Activated CD4-positive, alpha-beta T cell treated with anti-CD3 and anti-CD28 coated beads, Interleukin-2, amount 10 ng/mL, durations not matched to agents 24 days and 14 days (primary cell): ENCODE data around the gene TMEM106C. TPM values are rescaled to one million over a fixed set of nuclear protein-coding genes. Genes with fewer than 3 reads are reported as not detected.
A peak's percentile ranks its signal among the peaks of the same experiment; 100 is the strongest.

Source experiments
- DNase-seq: peaks from one replicate; pipeline ENCODE4 v3.0.0; 2022
- H3K27ac Mint-ChIP-seq: one replicate; pipeline ENCODE4 v1.8.0; 2022; ENCODE audit warnings: mild to moderate bottlenecking, mixed read lengths
- H3K27me3 Mint-ChIP-seq: one replicate; pipeline ENCODE4 v1.8.0; 2022; ENCODE audit warnings: mixed read lengths
- H3K36me3 Mint-ChIP-seq: one replicate; pipeline ENCODE4 v1.8.0; 2022; ENCODE audit warnings: low read depth, mild to moderate bottlenecking, mixed read lengths
- H3K4me1 Mint-ChIP-seq: one replicate; pipeline ENCODE4 v1.8.0; 2021; ENCODE audit warnings: mixed read lengths
- H3K4me3 Mint-ChIP-seq: one replicate; pipeline ENCODE4 v1.8.0; 2022; ENCODE audit warnings: mild to moderate bottlenecking, moderate library complexity, mixed read lengths
- H3K9me3 Mint-ChIP-seq: one replicate; pipeline ENCODE4 v1.8.0; 2021; ENCODE audit warnings: mixed read lengths
- intact Hi-C: fragments of 100-400 bp; cut with micrococcal nuclease; formaldehyde crosslinking; loops from one replicate; pipeline ENCODE4 v1.15.1; 2023
- total RNA-seq: library from RNA; stranded (reverse); gene quantifications from 2 replicates; pipeline ENCODE4 v1.2.3, GENCODE V29; 2022

Gene TMEM106C
- total RNA-seq, 1 donor from 2014 or later, result 155 TPM

DNA sequence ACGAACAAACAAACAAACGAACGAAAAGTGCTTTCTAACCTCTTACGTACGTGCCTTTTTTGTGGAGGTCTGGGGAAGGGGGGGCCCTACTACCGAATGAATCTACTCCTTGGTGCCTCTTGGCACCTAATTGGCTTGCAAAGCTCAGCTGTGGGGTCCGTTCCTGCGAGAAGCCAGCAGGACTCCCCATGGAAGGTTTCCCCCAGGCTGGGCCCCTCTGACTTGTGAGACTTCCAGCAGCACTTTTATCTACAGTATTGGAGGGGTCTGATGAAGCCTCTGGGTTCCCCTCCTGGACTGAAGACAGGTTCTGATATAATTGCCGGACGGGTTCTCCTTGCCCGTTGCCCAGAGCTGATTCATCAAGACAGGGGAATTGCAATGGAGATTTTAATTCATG lies 1.2 kb upstream of the TMEM106C start:
- H3K27me3 Mint-ChIP-seq, result peaks cover 29% of the 10 kb centered on the region
- no peak overlapping the region for H3K27ac Mint-ChIP-seq
- H3K36me3 Mint-ChIP-seq, result peaks cover 31% of the 10 kb centered on the region
- H3K9me3 Mint-ChIP-seq, result peaks cover 7% of the 10 kb centered on the region
- peaks cover 33% of the 10 kb centered on the region for H3K4me1 Mint-ChIP-seq
- H3K4me3 Mint-ChIP-seq, result no peak overlapping the region
- intact Hi-C loops, result loop anchor here (2.0 to 10.0 kb wide), 4 partner anchors 101 to 247 kb away; partner anchors contain the start of gene ASB8
- DNase-seq, result no peak

DNA sequence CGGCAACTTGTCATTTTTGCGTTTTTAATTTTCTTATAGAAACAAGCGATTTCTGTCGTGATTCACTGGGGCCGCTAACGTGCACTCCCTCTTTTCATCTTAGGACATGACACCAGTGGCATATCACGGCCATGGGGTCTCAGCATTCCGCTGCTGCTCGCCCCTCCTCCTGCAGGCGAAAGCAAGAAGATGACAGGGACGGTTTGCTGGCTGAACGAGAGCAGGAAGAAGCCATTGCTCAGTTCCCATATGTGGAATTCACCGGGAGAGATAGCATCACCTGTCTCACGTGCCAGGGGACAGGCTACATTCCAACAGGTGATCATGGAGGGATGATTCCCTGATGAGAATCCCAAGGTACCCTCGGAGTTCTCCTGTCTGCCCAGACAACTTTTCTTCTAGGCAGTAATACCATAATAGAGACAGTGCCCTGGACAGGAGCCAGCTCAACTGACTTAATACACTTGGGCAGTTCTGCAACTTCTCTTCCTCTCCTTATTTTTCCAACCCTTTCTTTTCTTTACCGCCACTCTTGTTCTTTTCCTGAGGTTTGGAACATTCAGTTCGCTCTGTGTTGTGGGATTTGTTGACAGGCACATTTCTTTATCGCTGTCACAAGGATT lies 821 bp downstream of the TMEM106C start:
- Mint-ChIP-seq H3K36me3 (peaks cover 40% of the 10 kb centered on the region), H3K27me3 (peaks cover 29% of the 10 kb centered on the region), H3K4me1 (peaks cover 33% of the 10 kb centered on the region), H3K9me3 (peaks cover 7% of the 10 kb centered on the region), H3K27ac (peak overlapping the region; percentile 78), H3K4me3 (peak overlapping the region; percentile 100)
- DNase-seq, result peak; percentile 71
- intact Hi-C loops, result loop anchor here (5.0 to 10.0 kb wide), 3 partner anchors 193 to 249 kb away; partner anchors contain the start of gene ASB8

DNA sequence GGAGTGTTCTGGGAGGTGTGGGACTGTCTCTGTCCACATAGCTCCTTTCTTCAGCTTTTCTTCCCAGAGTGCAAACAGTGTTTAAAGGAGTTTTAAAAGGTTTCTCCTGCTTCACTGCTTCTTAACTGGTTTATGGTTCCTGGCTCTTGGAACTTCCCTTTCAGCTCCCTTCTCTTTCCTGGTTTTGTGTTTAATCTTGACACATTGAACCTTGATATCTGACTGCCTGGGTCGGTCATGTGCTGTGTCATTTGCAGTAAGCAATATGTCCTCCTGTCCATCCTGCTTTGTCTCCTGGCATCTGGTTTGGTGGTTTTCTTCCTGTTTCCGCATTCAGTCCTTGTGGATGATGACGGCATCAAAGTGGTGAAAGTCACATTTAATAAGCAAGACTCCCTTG lies 2.2 kb downstream of the TMEM106C start:
- peak overlapping the region; percentile 57 for H3K4me3 Mint-ChIP-seq
- peaks cover 42% of the 10 kb centered on the region for H3K36me3 Mint-ChIP-seq
- no peak overlapping the region for H3K27ac Mint-ChIP-seq
- intact Hi-C loops, result loop anchor here (10.0 kb wide), 1 partner anchor 251 kb away; no protein-coding TSS in a partner anchor
- H3K4me1 Mint-ChIP-seq, result peaks cover 33% of the 10 kb centered on the region
- no peak for DNase-seq
- H3K27me3 Mint-ChIP-seq, result peaks cover 17% of the 10 kb centered on the region
- H3K9me3 Mint-ChIP-seq, result no peaks in the 10 kb centered on the region

DNA sequence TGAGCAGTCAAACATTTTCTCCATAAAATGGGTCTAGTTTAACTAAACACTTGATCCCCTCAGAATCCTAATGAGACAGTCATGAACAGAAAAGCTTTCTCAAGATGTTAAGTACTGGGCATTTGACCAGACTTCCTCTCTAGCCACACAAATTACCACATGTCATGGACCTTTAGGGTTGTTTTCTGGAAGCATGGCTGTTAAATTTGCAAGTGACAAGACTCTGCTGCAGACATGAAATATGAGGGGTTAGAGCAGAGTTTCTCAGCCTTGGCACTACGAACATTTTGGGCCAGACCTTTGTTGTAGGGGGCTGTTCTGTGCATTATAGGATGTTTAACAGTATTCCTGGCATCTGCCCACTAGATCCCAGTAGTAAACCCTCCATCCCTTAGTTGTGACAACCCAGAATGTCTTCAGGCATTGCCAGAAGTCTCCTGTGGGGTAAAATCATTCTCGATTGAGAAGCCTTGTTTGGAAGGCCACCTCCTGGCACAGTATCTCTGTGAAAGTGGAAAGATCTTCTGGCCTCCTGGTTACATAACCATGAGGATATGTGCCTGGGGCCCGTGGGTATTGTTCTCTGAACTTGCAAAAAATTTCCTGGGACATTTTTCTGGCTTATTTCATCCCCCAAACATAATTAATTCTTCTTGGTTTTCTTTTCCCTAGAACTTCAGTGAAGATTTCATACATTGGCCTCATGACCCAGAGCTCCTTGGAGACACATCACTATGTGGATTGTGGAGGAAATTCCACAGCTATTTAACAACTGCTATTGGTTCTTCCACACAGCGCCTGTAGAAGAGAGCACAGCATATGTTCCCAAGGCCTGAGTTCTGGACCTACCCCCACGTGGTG lies 4.3 kb downstream of the TMEM106C start:
- intact Hi-C loops, result loop anchor here (10.0 kb wide), 1 partner anchor 253 kb away; no protein-coding TSS in a partner anchor
- Mint-ChIP-seq H3K9me3 (no peaks in the 10 kb centered on the region), H3K36me3 (peaks cover 42% of the 10 kb centered on the region), H3K27ac (no peak overlapping the region), H3K4me3 (no peak overlapping the region), H3K4me1 (peaks cover 33% of the 10 kb centered on the region), H3K27me3 (peaks cover 2% of the 10 kb centered on the region)
- no peak for DNase-seq

DNA sequence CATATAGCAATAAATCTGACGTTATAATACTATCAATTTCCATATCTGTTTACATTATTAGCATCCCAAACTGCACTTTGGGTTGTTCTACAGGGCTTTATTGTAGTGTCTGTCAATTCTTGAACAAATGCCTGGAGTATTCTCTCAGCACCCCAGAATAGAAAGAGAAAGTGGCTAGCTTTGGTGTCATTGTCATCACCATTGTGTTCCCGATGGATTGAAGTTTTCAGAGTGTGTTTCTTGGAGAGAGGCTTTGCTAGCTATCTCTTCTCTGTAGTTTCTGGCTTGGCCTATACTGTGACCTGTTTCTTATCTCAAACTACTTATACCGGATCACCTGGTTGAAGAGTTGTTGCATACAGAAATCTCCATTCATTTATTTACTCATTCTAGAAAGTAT lies 6.4 kb downstream of the TMEM106C start:
- Mint-ChIP-seq H3K36me3 (peaks cover 34% of the 10 kb centered on the region), H3K9me3 (no peaks in the 10 kb centered on the region), H3K4me1 (peaks cover 16% of the 10 kb centered on the region), H3K4me3 (no peak overlapping the region), H3K27me3 (no peaks in the 10 kb centered on the region), H3K27ac (no peak overlapping the region)
- no peak for DNase-seq
- intact Hi-C loops, result loop anchor here (10.0 kb wide), 1 partner anchor 255 kb away; no protein-coding TSS in a partner anchor

DNA sequence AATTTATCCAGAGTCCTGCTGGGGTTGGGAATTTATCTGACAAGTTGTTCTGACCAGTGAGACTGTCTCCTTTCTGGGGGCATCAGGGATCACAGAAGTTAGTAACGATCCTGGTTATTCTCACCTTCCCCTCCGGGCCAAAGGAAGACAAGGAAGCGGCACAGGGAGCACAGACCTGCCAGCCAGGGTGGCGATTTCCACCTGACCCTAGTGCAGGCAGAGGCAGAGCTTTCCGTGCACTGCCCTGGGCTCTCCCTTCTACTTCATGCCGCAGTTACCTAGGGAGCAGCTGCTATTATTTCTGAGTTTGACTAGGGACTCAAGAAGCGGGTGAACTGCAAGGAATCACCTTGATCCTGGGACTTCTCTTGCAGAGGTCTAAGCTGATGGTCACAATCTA lies 7.4 kb downstream of the TMEM106C start:
- H3K4me3 Mint-ChIP-seq, result no peak overlapping the region
- H3K4me1 Mint-ChIP-seq, result peaks cover 6% of the 10 kb centered on the region
- H3K36me3 Mint-ChIP-seq, result peaks cover 25% of the 10 kb centered on the region
- no peaks in the 10 kb centered on the region for H3K9me3 Mint-ChIP-seq
- no peaks in the 10 kb centered on the region for H3K27me3 Mint-ChIP-seq
- intact Hi-C loops, result no loop called here
- H3K27ac Mint-ChIP-seq, result no peak overlapping the region
- DNase-seq, result no peak

DNA sequence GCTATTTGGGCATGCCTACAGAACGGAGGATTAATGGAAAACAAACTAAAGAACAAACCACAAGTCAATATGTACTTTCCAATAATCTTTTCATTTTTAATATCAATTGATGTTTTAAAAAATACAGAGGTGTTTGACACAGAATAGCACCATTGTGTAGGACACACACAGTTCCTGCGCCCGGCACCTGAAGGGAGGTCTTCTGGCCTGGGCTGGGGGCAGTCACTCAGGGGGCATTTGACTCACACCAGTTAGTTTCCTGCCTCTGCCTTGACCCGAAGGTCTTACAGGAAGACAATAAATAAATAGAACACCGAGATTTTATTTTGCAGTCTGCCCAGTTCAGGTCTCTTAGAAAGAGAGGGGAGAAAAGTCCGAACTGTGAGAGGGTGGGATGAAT lies 9.5 kb downstream of the TMEM106C start:
- no peak for DNase-seq
- peaks cover 3% of the 10 kb centered on the region for H3K4me1 Mint-ChIP-seq
- intact Hi-C loops, result no loop called here
- H3K27ac Mint-ChIP-seq, result no peak overlapping the region
- H3K9me3 Mint-ChIP-seq, result no peaks in the 10 kb centered on the region
- H3K4me3 Mint-ChIP-seq, result no peak overlapping the region
- H3K27me3 Mint-ChIP-seq, result peaks cover 3% of the 10 kb centered on the region
- peaks cover 10% of the 10 kb centered on the region for H3K36me3 Mint-ChIP-seq

DNA sequence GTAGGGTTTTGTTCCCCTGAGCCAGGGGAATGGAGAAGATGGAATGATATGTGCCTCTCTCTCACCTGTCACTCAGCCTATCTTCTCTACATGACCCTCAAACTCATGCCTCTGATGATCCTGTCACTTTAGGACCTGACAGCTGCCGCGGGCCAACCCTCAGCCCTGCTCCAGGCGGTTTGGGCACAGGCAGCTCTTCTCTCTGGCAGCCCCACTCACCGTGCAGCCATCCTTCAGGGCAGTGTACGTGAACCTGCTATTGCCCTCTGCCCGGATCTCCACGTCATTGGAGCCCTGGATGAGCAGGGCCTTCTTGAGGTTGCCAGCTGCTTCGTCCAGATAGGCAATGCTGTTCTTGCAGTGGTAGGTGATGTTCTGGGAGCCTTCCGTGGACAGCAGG lies 10.5 kb downstream of the TMEM106C start:
- DNase-seq, result no peak
- Mint-ChIP-seq H3K4me1 (peaks cover 3% of the 10 kb centered on the region), H3K27ac (no peak overlapping the region), H3K4me3 (no peak overlapping the region), H3K9me3 (no peaks in the 10 kb centered on the region), H3K36me3 (peaks cover 5% of the 10 kb centered on the region), H3K27me3 (peaks cover 4% of the 10 kb centered on the region)
- intact Hi-C loops, result no loop called here

DNA sequence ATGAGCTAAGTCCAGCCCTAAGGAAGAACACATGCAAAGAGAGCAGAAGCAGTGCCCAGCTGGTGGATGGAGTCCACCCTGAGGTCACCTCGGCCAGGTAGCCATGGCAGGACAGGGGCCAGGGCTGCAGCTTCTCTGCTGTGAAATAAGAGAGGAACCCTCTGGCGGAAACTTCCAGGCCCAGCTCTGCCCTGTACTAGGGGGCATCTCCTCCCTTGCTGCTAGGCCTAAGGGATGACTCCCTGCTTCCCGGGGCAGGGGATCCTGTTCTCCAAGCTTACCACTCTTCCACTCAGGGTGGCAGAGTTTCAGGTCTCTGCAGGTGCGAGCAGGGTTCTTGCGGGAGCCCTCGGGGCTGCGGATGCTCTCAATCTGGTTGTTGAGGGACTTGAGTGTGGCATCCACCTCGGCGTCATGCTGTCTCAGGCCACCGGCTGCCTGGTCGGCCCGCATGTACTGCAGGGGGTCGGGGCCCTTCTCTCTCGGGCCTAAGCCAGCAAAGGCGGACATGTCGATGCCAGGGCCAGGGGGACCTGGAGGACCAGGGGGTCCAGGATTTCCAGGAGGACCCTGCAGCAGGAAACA lies 11.7 kb downstream of the TMEM106C start:
- no peaks in the 10 kb centered on the region for H3K9me3 Mint-ChIP-seq
- H3K4me1 Mint-ChIP-seq, result peaks cover 3% of the 10 kb centered on the region
- H3K27ac Mint-ChIP-seq, result no peak overlapping the region
- intact Hi-C loops, result no loop called here
- DNase-seq, result no peak
- no peaks in the 10 kb centered on the region for H3K36me3 Mint-ChIP-seq
- H3K27me3 Mint-ChIP-seq, result peaks cover 8% of the 10 kb centered on the region
- no peak overlapping the region for H3K4me3 Mint-ChIP-seq

DNA sequence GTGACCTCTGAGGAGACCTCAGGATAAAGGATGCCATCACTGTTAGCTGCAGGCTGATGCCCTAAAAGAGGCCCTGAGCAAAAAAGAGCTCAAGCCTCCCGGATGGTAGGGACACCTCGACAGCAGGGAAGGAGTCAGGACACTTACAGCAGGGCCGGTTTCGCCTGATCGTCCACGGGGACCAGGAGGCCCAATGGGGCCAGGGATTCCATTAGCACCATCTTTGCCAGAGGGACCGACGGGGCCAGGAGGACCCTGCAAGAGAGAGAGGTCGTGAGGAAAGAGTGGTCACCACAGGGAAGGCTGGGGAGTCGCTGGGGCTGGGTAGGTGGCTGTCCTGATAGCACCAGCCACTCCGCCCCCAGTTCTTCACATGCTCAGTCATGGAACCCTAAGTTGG lies 12.4 kb downstream of the TMEM106C start:
- Mint-ChIP-seq H3K4me1 (peaks cover 3% of the 10 kb centered on the region), H3K27ac (no peak overlapping the region), H3K9me3 (no peaks in the 10 kb centered on the region), H3K27me3 (peaks cover 8% of the 10 kb centered on the region), H3K36me3 (no peaks in the 10 kb centered on the region), H3K4me3 (no peak overlapping the region)
- DNase-seq, result no peak
- intact Hi-C loops, result no loop called here

DNA sequence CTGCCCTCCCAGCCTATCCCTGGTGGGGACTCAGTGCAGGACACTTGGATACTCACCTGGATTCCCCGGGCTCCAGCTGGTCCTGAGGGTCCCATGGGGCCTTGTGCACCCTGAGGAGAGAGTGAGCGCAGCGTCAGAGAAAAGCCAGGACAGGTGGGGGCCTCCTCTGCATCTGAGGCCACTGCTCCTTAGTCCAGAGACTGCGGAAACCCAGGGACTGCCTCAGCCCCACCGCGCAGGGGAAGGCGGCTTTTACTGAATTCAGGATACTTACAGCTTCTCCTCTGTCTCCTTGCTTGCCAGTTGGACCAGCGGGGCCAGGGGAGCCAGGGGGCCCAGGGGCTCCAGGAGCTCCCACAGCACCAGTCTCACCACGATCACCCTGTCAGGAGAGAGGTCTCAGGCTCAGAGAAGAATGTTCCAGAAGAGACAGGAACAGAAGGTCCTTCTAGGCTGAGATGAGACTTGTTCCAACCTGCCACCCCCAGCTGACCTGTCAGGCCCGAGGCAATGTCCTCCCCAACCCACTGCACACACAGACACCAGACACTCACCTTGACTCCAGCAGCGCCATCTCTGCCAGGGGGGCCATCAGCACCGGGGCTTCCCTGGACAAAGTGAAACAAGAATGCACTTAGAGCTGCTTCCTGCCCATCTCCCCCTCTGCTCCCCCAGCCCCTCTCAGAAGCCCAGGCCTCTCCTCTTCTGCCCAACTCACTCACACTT lies 13.8 kb downstream of the TMEM106C start:
- no peaks in the 10 kb centered on the region for H3K9me3 Mint-ChIP-seq

DNA sequence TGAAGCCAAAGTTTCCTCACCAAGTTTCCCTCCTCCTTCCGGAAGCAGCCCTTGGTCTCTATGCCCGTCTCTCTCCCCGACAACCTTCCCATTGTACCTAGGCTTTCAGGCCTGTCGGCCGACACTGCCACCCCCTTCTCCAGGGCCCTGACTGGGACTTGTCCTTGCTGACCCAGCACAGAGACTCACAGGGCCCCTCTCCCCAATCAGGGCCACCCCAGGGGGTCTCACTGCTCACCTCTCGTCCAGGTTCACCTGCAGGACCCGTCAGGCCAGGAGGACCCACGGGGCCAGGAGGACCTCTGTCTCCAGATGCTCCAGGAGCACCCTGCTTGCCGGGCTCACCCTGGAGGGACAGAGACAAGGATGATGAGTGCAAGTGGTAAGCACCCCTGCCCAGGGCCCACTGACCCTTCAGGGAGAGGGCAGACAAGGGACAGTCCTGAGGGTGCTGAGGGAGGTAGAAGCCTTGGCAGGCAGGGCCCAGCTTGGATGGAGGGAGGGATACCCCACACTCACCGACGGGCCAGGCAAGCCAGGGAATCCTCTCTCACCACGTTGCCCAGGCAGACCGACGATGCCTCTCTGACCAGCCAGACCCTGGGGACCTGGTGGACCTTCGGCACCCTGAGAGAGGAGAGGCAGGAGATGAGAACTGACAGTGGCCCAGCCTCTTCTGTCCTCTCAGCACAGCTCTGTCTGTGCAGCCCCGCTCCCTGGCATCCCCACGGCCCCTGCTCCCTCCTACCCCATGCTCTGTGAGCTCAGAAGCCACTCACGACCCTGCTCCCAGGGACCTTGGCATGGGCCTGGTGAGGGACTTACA lies 14.6 kb downstream of the TMEM106C start:
- no peak for DNase-seq
- Mint-ChIP-seq H3K36me3 (no peaks in the 10 kb centered on the region), H3K4me1 (peaks cover 3% of the 10 kb centered on the region), H3K27me3 (peaks cover 11% of the 10 kb centered on the region), H3K27ac (no peak overlapping the region), H3K9me3 (no peaks in the 10 kb centered on the region), H3K4me3 (no peak overlapping the region)
- intact Hi-C loops, result no loop called here

More for the DNA sequence above, 13.8 kb downstream of the TMEM106C start:
- H3K4me3 Mint-ChIP-seq, result no peak overlapping the region
- DNase-seq, result no peak
- no peak overlapping the region for H3K27ac Mint-ChIP-seq
- H3K4me1 Mint-ChIP-seq, result peaks cover 3% of the 10 kb centered on the region
- intact Hi-C loops, result no loop called here
- H3K36me3 Mint-ChIP-seq, result no peaks in the 10 kb centered on the region
- H3K27me3 Mint-ChIP-seq, result peaks cover 9% of the 10 kb centered on the region

DNA sequence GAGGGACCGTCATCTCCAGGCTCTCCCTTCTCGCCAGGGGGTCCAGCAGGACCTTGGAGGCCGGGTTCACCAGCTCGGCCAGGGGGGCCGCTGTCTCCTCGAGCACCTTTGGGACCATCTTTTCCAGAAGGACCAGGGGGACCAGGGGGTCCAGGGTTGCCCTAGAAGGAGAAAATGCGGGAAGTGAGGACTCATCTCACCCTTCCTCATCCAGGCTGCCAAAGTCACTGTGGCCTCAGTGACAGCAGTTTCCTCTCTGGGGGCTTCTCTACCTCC lies 15.1 kb downstream of the TMEM106C start:
- Mint-ChIP-seq H3K27ac (no peak overlapping the region), H3K36me3 (no peaks in the 10 kb centered on the region), H3K9me3 (no peaks in the 10 kb centered on the region), H3K4me3 (no peak overlapping the region), H3K27me3 (peaks cover 11% of the 10 kb centered on the region), H3K4me1 (peaks cover 3% of the 10 kb centered on the region)
- no peak for DNase-seq
- intact Hi-C loops, result no loop called here
